ENCODE measurements around the gene TTC12. TPM values are rescaled to one million over a fixed set of nuclear protein-coding genes. Genes with fewer than 3 reads are reported as not detected.

The TTC12 gene
- total RNA-seq, 1 experiment from 2014 or later = 24.3 TPM

- in situ Hi-C loops (cut with HindIII; ENCODE audit: low pct_unique_long_range_greater_than_20kb, low sequenced_read_pairs) = no loop called here
- H3K27ac ChIP-seq (ENCODE audit: low read length) = no peak overlapping the region
- H3K4me1 ChIP-seq (ENCODE audit: control insufficient read depth, insufficient read depth, low read length) = no peaks in the 10 kb centered on the region
- no peak for ATAC-seq
- no TSS peak for BruUV-seq (replicated peaks)
- no peak for DNase-seq (ENCODE audit: low read depth, low spot score)
- intact Hi-C loops (cut with micrococcal nuclease; ENCODE audit: unreplicated experiment) = no loop called here
- H3K4me3 ChIP-seq (ENCODE audit: low read depth in 2 of 2, low read length in 2 of 2) = no peak overlapping the region
- ChIA-PET CTCF (no interaction called here), POLR2A (no interaction called here)
- TF ChIP-seq CTCF (IDR thresholded peaks at IDR 0.05) (no peak), SIN3A (IDR thresholded peaks at IDR 0.05; ENCODE audit: borderline replicate concordance, insufficient read depth, low read depth, low read length) (no peak), TCF7L2 (IDR thresholded peaks at IDR 0.05; ENCODE audit: low read depth, low read length) (no peak), POLR2AphosphoS5 (IDR thresholded peaks at IDR 0.05; ENCODE audit: low read depth, low read length) (no peak)
- TF ChIP-seq, protein P1, sequence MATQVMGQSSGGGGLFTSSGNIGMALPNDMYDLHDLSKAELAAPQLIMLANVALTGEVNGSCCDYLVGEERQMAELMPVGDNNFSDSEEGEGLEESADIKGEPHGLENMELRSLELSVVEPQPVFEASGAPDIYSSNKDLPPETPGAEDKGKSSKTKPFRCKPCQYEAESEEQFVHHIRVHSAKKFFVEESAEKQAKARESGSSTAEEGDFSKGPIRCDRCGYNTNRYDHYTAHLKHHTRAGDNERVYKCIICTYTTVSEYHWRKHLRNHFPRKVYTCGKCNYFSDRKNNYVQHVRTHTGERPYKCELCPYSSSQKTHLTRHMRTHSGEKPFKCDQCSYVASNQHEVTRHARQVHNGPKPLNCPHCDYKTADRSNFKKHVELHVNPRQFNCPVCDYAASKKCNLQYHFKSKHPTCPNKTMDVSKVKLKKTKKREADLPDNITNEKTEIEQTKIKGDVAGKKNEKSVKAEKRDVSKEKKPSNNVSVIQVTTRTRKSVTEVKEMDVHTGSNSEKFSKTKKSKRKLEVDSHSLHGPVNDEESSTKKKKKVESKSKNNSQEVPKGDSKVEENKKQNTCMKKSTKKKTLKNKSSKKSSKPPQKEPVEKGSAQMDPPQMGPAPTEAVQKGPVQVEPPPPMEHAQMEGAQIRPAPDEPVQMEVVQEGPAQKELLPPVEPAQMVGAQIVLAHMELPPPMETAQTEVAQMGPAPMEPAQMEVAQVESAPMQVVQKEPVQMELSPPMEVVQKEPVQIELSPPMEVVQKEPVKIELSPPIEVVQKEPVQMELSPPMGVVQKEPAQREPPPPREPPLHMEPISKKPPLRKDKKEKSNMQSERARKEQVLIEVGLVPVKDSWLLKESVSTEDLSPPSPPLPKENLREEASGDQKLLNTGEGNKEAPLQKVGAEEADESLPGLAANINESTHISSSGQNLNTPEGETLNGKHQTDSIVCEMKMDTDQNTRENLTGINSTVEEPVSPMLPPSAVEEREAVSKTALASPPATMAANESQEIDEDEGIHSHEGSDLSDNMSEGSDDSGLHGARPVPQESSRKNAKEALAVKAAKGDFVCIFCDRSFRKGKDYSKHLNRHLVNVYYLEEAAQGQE (IDR thresholded peaks at IDR 0.05; ENCODE audit: insufficient read depth in 1 of 2, low read depth in 2 of 2, low read length in 1 of 2) = no peak
- no peaks in the 10 kb centered on the region for H3K27me3 ChIP-seq (ENCODE audit: control insufficient read depth, insufficient read depth, low read length)
- H3K36me3 ChIP-seq (ENCODE audit: control insufficient read depth, insufficient read depth, low read length) = no peaks in the 10 kb centered on the region
- no peaks in the 10 kb centered on the region for H3K9me3 ChIP-seq (ENCODE audit: control insufficient read depth, insufficient read depth, low read depth, low read length)
These were observed 98.3 kb downstream of the TTC12 start for GRCh38 chr11:113412675-113413074.

GRCh38 chr11:113415343-113415742 lies 101.0 kb downstream of the TTC12 start:
- ChIA-PET POLR2A (no interaction called here), CTCF (no interaction called here)
- Histone ChIP-seq H3K4me1 (ENCODE audit: control insufficient read depth, insufficient read depth, low read length) (no peaks in the 10 kb centered on the region), H3K36me3 (ENCODE audit: control insufficient read depth, insufficient read depth, low read length) (no peaks in the 10 kb centered on the region), H3K4me3 (ENCODE audit: low read depth in 2 of 2, low read length in 2 of 2) (no peak overlapping the region), H3K27me3 (ENCODE audit: control insufficient read depth, insufficient read depth, low read length) (no peaks in the 10 kb centered on the region), H3K9me3 (ENCODE audit: control insufficient read depth, insufficient read depth, low read depth, low read length) (no peaks in the 10 kb centered on the region), H3K27ac (ENCODE audit: low read length) (no peak overlapping the region)
- in situ Hi-C loops (cut with HindIII; ENCODE audit: low pct_unique_long_range_greater_than_20kb, low sequenced_read_pairs) = no loop called here
- TF ChIP-seq CTCF (IDR thresholded peaks at IDR 0.05) = no peak
- no peak for TF ChIP-seq SIN3A (IDR thresholded peaks at IDR 0.05; ENCODE audit: borderline replicate concordance, insufficient read depth, low read depth, low read length)
- no peak for TF ChIP-seq TCF7L2 (IDR thresholded peaks at IDR 0.05; ENCODE audit: low read depth, low read length)
- TF ChIP-seq, protein P1 (IDR thresholded peaks at IDR 0.05; ENCODE audit: insufficient read depth in 1 of 2, low read depth in 2 of 2, low read length in 1 of 2) = no peak
- TF ChIP-seq POLR2AphosphoS5 (IDR thresholded peaks at IDR 0.05; ENCODE audit: low read depth, low read length) = no peak
- DNase-seq (ENCODE audit: low read depth, low spot score) (no peak), ATAC-seq (no peak)
- no TSS peak for BruUV-seq (replicated peaks)
- intact Hi-C loops (cut with micrococcal nuclease; ENCODE audit: unreplicated experiment) = no loop called here

Other genes starting within 250 kb of the TTC12 start
- gene ANKK1, start 73.2 kb downstream of the TTC12 start, total RNA-seq (2021; ENCODE audit: unreplicated experiment) = 0.08 TPM
- 5.3 TPM for gene DRD2, start 160.8 kb downstream of the TTC12 start, total RNA-seq (2021; ENCODE audit: unreplicated experiment)